LNCaP clone FGC (cell line): Measurements from ENCODE around the gene ZNF12.

Source experiments
- DNase-seq: peaks from one replicate; pipeline ENCODE4 v3.0.0-alpha.2; 2011; ENCODE audit warnings: low read depth
- H3K4me3 ChIP-seq: 2 replicates; pipeline ENCODE4 v1.5.1; 2011; ENCODE audit warnings: mild to moderate bottlenecking, low read depth, low read length, control low read depth
- CTCF ChIP-seq: IDR thresholded peaks from 2 replicates; pipeline ENCODE4 v1.5.1; 2012; ENCODE audit warnings: mild to moderate bottlenecking; ENCODE audit not compliant: control insufficient read depth, insufficient read depth; ENCODE audit errors: extremely low read depth

Gene ZNF12

GRCh38 chr7:6642861-6643640, 63.7 kb downstream of the ZNF12 start:
- H3K4me3 ChIP-seq, result no peak overlapping the region
- TF ChIP-seq CTCF, result no peak
- no peak for DNase-seq

DNA sequence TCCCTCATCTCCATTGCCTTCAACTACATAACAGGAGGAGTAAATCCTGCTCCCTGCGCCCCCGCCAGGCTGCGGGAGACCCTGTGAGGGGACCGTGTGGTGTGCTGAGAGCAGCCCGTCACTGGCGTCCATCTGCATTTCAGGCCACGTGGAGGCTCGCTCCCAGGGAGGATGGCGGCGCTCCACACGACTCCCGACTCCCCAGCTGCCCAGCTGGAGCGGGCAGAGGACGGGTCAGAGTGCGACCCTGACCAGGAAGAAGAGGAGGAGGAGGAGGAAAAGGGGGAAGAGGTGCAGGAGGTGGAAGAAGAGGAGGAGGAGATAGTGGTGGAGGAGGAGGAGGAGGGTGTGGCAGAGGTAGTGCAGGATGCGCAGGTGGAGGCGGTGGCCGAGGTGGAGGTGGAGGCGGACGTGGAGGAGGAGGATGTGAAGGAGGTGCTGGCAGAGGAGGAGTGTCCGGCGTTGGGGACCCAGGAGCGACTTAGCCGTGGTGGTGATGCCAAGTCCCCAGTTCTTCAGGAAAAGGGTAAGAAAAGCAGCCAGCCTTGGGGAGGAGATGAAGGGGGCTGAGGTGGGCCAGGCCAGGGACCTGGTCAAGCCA, 64.4 kb downstream of the ZNF12 start:
- TF ChIP-seq CTCF, result no peak
- DNase-seq, result no peak
- no peak overlapping the region for H3K4me3 ChIP-seq

- no peak overlapping the region for H3K4me3 ChIP-seq
- TF ChIP-seq CTCF, result no peak
- DNase-seq, result no peak
These were observed 65.3 kb downstream of the ZNF12 start for GRCh38 chr7:6641305-6642035.

DNA sequence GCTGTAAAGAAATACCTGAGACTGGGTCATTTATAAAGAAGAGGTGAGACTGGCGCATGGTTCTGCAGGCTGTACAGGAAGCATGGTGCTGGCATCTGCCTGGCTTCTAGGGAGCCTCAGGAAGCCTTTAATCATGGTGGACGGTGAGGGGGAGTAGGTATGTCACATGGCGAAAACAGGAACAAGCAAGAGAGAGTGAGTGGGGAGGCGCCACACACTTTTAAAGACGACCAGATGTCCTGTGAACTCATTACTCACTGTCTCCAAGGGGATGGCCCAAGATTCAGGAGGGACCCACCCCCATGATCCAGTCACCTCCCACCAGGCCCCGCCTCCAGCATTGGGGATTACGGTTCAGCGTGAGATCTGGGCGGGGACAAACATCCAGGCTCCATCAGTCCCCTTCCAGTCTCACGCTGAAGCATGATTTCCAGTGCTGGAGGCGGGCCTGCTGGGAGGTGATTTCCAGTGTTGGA, 66.5 kb downstream of the ZNF12 start:
- TF ChIP-seq CTCF, result no peak
- H3K4me3 ChIP-seq, result no peak overlapping the region
- DNase-seq, result no peak

GRCh38 chr7:6639627-6640026, 67.1 kb downstream of the ZNF12 start:
- no peak for DNase-seq
- TF ChIP-seq CTCF, result no peak
- no peak overlapping the region for H3K4me3 ChIP-seq

GRCh38 chr7:6639032-6639431, 67.7 kb downstream of the ZNF12 start:
- DNase-seq, result no peak
- H3K4me3 ChIP-seq, result no peak overlapping the region
- no peak for TF ChIP-seq CTCF
